Adrenal gland (tissue), 5 donors: ENCODE data around the gene TENM4.

ENCODE experiments used
- CTCF ChIP-seq, 6 experiments: fragments of 450-650 bp in 4 of 6; fragments of 200-600 bp in 2 of 6; sonication (generic) in 1 of 6; IDR thresholded peaks; 1 replicate in 5 of 6; 2 replicates in 1 of 6; pipeline versions ENCODE4 v1.5.1 to v1.8.0; 2016 to 2021; ENCODE audit warnings: antibody characterized with exemption in 6 of 6, mild to moderate bottlenecking in 2 of 6, moderate library complexity in 1 of 6
- POLR2A ChIP-seq, 2 donors: fragments of 450-650 bp; IDR thresholded peaks; one replicate each; pipeline ENCODE4 v1.6.1; 2017; ENCODE audit warnings: antibody characterized with exemption in 2 of 2, mild to moderate bottlenecking in 2 of 2, moderate library complexity in 1 of 2
- donor health status: DM: no; HTN: no; CAD: no.

GRCh38 chr11:79212741-79213190 lies 228.1 kb downstream of the TENM4 start:
- TF ChIP-seq CTCF (IDR thresholded peaks at IDR 0.05) = no peak
- TF ChIP-seq POLR2A (IDR thresholded peaks at IDR 0.05) = no peak
